Calu3 (cell line): ENCODE results near the gene F8. TPM values are rescaled to one million over a fixed set of nuclear protein-coding genes. Genes with fewer than 3 reads are reported as not detected.

Source experiments
- BruUV-seq: library from RNA; stranded (reverse); fragments of 400-500 nt; replicated peaks from 2 replicates; lab custom pipeline; 2021; lab: Mats Ljungman, UMichigan
- CTCF ChIA-PET: fragments of 300-600 bp; sonication (Branson Sonifier 250); formaldehyde crosslinking; loops from one replicate; lab custom pipeline; 2022; ENCODE audit warnings: antibody characterized with exemption; lab: Charles Lee
- DNase-seq: peaks from one replicate; pipeline ENCODE4 v3.0.0; 2022
- H3K27ac Mint-ChIP-seq: one replicate; pipeline ENCODE4 v1.8.0; 2022; ENCODE audit warnings: mixed read lengths; ENCODE audit not compliant: unreplicated experiment
- H3K27me3 Mint-ChIP-seq: one replicate; pipeline ENCODE4 v1.8.0; 2022; ENCODE audit warnings: mixed read lengths; ENCODE audit not compliant: unreplicated experiment
- H3K36me3 Mint-ChIP-seq: one replicate; pipeline ENCODE4 v1.8.0; 2022; ENCODE audit warnings: mild to moderate bottlenecking, moderate library complexity, mixed read lengths; ENCODE audit not compliant: insufficient read depth, unreplicated experiment
- H3K4me1 Mint-ChIP-seq: one replicate; pipeline ENCODE4 v1.8.0; 2022; ENCODE audit warnings: mild to moderate bottlenecking, low read depth, mixed read lengths; ENCODE audit not compliant: unreplicated experiment
- H3K4me3 Mint-ChIP-seq: one replicate; pipeline ENCODE4 v1.8.0; 2022; ENCODE audit warnings: mild to moderate bottlenecking, low read depth, moderate library complexity, mixed read lengths; ENCODE audit not compliant: unreplicated experiment
- H3K9me3 Mint-ChIP-seq: one replicate; pipeline ENCODE4 v1.8.0; 2022; ENCODE audit warnings: low read depth, mixed read lengths; ENCODE audit not compliant: unreplicated experiment
- intact Hi-C: fragments of 100-400 bp; cut with micrococcal nuclease; formaldehyde crosslinking; loops from one replicate; pipeline ENCODE4 v1.10.0; 2022; ENCODE audit not compliant: unreplicated experiment
- total RNA-seq: library from RNA; stranded (reverse); gene quantifications from 2 replicates; pipeline ENCODE4 v1.2.3, GENCODE V29; 2022
- TF ChIP-seq, protein P1 (sequence below): fragments of 200-600 bp; IDR thresholded peaks from one replicate; pipeline ENCODE4 v1.8.0; 2022; ENCODE audit warnings: antibody characterized with exemption; ENCODE audit not compliant: unreplicated experiment

The F8 gene
- total RNA-seq, 1 experiment from 2014 or later = 1.6 TPM

- DNase-seq = no peak
- Mint-ChIP-seq H3K27me3 (no peaks in the 10 kb centered on the region), H3K4me3 (no peak overlapping the region), H3K27ac (no peak overlapping the region), H3K9me3 (no peaks in the 10 kb centered on the region), H3K4me1 (no peaks in the 10 kb centered on the region), H3K36me3 (no peaks in the 10 kb centered on the region)
- intact Hi-C loops = no loop called here
- CTCF ChIA-PET = no interaction called here
- BruUV-seq = no TSS peak
- TF ChIP-seq, protein P1, sequence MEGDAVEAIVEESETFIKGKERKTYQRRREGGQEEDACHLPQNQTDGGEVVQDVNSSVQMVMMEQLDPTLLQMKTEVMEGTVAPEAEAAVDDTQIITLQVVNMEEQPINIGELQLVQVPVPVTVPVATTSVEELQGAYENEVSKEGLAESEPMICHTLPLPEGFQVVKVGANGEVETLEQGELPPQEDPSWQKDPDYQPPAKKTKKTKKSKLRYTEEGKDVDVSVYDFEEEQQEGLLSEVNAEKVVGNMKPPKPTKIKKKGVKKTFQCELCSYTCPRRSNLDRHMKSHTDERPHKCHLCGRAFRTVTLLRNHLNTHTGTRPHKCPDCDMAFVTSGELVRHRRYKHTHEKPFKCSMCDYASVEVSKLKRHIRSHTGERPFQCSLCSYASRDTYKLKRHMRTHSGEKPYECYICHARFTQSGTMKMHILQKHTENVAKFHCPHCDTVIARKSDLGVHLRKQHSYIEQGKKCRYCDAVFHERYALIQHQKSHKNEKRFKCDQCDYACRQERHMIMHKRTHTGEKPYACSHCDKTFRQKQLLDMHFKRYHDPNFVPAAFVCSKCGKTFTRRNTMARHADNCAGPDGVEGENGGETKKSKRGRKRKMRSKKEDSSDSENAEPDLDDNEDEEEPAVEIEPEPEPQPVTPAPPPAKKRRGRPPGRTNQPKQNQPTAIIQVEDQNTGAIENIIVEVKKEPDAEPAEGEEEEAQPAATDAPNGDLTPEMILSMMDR = no peak
Measured at GRCh38 chrX:154991476-154991875, 31.0 kb downstream of the F8 start.

GRCh38 chrX:154991039-154991438 lies 31.5 kb downstream of the F8 start:
- no peak for DNase-seq
- CTCF ChIA-PET = no interaction called here
- Mint-ChIP-seq H3K4me1 (no peaks in the 10 kb centered on the region), H3K27me3 (no peaks in the 10 kb centered on the region), H3K27ac (no peak overlapping the region), H3K4me3 (no peak overlapping the region), H3K36me3 (no peaks in the 10 kb centered on the region), H3K9me3 (no peaks in the 10 kb centered on the region)
- no TSS peak for BruUV-seq
- intact Hi-C loops = no loop called here
- TF ChIP-seq, protein P1 = no peak

DNA sequence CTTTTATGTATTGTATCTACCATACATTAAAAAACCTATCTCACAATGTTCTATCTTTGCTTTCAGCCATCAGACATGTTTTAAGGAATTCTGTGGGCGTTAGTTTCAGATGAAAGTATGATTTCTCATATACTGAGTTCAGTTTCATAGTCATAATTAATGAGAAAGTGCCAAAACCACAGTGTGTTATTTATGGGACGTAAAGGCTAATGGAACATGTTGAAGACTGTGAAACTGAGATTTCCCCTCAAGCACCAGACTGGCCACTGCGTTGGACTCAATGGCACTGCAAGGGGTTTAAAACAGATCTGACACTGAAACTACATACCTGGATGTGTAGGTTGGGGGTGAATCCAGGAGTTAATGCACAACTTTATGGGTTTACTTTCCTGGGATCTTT lies 32.0 kb downstream of the F8 start:
- Mint-ChIP-seq H3K27ac (no peak overlapping the region), H3K27me3 (no peaks in the 10 kb centered on the region), H3K4me3 (no peak overlapping the region), H3K9me3 (no peaks in the 10 kb centered on the region), H3K36me3 (no peaks in the 10 kb centered on the region), H3K4me1 (no peaks in the 10 kb centered on the region)
- intact Hi-C loops = no loop called here
- no peak for DNase-seq
- no TSS peak for BruUV-seq
- CTCF ChIA-PET = no interaction called here
- TF ChIP-seq, protein P1 = no peak

DNA sequence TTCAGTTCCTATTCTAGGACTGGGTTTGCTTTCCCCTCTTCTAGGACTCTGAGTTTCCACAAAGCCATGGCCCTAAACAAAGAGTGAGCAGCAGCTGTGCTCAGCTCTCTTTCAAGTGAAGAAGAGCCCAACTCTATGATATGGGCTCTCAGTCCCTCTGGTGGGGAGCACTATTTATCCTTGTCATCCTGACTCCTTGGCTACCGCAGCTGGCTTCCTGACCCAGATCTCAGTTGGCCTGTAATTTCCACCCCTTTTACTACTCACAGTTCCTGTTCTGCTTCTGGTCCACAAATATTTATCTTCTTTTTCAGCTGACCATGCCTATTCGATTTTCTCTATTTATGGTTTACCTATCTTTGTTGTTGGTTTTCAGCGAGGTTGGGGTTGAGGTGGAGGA lies 33.8 kb downstream of the F8 start:
- TF ChIP-seq, protein P1 = no peak
- Mint-ChIP-seq H3K36me3 (no peaks in the 10 kb centered on the region), H3K27me3 (no peaks in the 10 kb centered on the region), H3K4me1 (no peaks in the 10 kb centered on the region), H3K4me3 (no peak overlapping the region), H3K9me3 (no peaks in the 10 kb centered on the region), H3K27ac (no peak overlapping the region)
- intact Hi-C loops = no loop called here
- CTCF ChIA-PET = no interaction called here
- no peak for DNase-seq
- BruUV-seq = no TSS peak
